GM18499 (cell line): ENCODE data around the gene EXOSC2.

ENCODE experiments used
- ATAC-seq: cut with Tn5 transposase; IDR thresholded peaks from one replicate; pipeline ENCODE4 v1.9.1; 2021; ENCODE audit warnings: moderate number of reproducible peaks; ENCODE audit not compliant: insufficient read depth, unreplicated experiment

Gene EXOSC2

GRCh38 chr9:130693426-130694191 lies at the start of gene EXOSC2:
Gene EXOSC2 (plus strand): TSS chr9:130693780. CDS start chr9:130693792, 12 bp downstream.
- peak; percentile 73 for ATAC-seq

GRCh38 chr9:130651221-130651620 lies 42.4 kb upstream of the EXOSC2 start:
- ATAC-seq, result no peak

GRCh38 chr9:130651752-130652151 lies 41.8 kb upstream of the EXOSC2 start:
- ATAC-seq, result no peak

- ATAC-seq, result no peak
Observed at GRCh38 chr9:130654879-130655278, 38.7 kb upstream of the EXOSC2 start.

- no peak for ATAC-seq
Observed at GRCh38 chr9:130658893-130659698, 34.5 kb upstream of the EXOSC2 start.

GRCh38 chr9:130659699-130660248 lies 33.8 kb upstream of the EXOSC2 start:
- no peak for ATAC-seq

GRCh38 chr9:130660326-130660682 lies 33.3 kb upstream of the EXOSC2 start:
- ATAC-seq, result no peak

- ATAC-seq, result no peak
Observed at GRCh38 chr9:130660683-130661450, 32.7 kb upstream of the EXOSC2 start.

- ATAC-seq, result no peak
Observed at GRCh38 chr9:130661451-130662098, 32.0 kb upstream of the EXOSC2 start.

- ATAC-seq, result no peak
Observed at GRCh38 chr9:130662099-130662969, 31.2 kb upstream of the EXOSC2 start.

GRCh38 chr9:130662970-130663257 lies 30.7 kb upstream of the EXOSC2 start:
- no peak for ATAC-seq

GRCh38 chr9:130663258-130663976 lies 30.2 kb upstream of the EXOSC2 start:
- no peak for ATAC-seq

- no peak for ATAC-seq
Observed at GRCh38 chr9:130663977-130664250, 29.7 kb upstream of the EXOSC2 start.

GRCh38 chr9:130664251-130665028 lies 29.1 kb upstream of the EXOSC2 start, which contains the start of gene PRDM12:
Gene PRDM12 (plus strand): TSS chr9:130664594. CDS start chr9:130664654, 60 bp downstream.
- ATAC-seq, result no peak

- ATAC-seq, result no peak
Observed at GRCh38 chr9:130665029-130665430, 28.6 kb upstream of the EXOSC2 start.

- no peak for ATAC-seq
Observed at GRCh38 chr9:130665431-130666392, 27.9 kb upstream of the EXOSC2 start.
